Measurements from ENCODE around the gene UPF3B.
"Not testable (repeated sequence)": the region's sequence is repeated elsewhere in the genome, so short reads cannot be mapped to it uniquely, and the experiment has no call there.

GRCh38 chrX:119890626-119891025, 37.9 kb upstream of the UPF3B start:
- TF ChIP-seq PATZ1 (CRISPR knock-in tag; IDR thresholded peaks at IDR 0.05; ENCODE audit: borderline replicate concordance); TSHZ2 (CRISPR knock-in tag; IDR thresholded peaks at IDR 0.05); ARNTL (CRISPR knock-in tag; IDR thresholded peaks at IDR 0.05; ENCODE audit: borderline replicate concordance, low read depth); ESRRG (CRISPR knock-in tag; IDR thresholded peaks at IDR 0.05); RARB (CRISPR knock-in tag; IDR thresholded peaks at IDR 0.05); CSDC2 (CRISPR knock-in tag; IDR thresholded peaks at IDR 0.05); TOX (CRISPR knock-in tag; IDR thresholded peaks at IDR 0.05; ENCODE audit: borderline replicate concordance); CSRNP3 (CRISPR knock-in tag; IDR thresholded peaks at IDR 0.05); ZFP3 (CRISPR knock-in tag; IDR thresholded peaks at IDR 0.05); BACH2 (CRISPR knock-in tag; IDR thresholded peaks at IDR 0.05; ENCODE audit: borderline replicate concordance); GLIS3 (CRISPR knock-in tag; IDR thresholded peaks at IDR 0.05); OSR1 (CRISPR knock-in tag; IDR thresholded peaks at IDR 0.05): not testable (repeated sequence)
